Measurements from ENCODE around the gene LGALS9B. TPM values are rescaled to one million over a fixed set of nuclear protein-coding genes. Genes with fewer than 3 reads are reported as not detected.
"Not testable (repeated sequence)": the region's sequence is repeated elsewhere in the genome, so short reads cannot be mapped to it uniquely, and the experiment has no call there.

LGALS9B gene
- under 1 TPM; 0.20 to 0.94 TPM for total RNA-seq
- polyA plus RNA-seq (ENCODE audit: insufficient read length in 6 of 6), result under 1 TPM in 2 of 6 donors, not detected in 4; 0.10 to 0.11 TPM
- long read RNA-seq, donor 1, result 0 reads
- long read RNA-seq, donor 2, result 0 reads
- long read RNA-seq, donor 3, result 0 reads
- long read RNA-seq, donor 4, result 0 reads
- long read RNA-seq, donor 5, result 0 reads
- long read RNA-seq, donor 6, result 0 reads
- long read RNA-seq, donor 7, result 0 reads
- long read RNA-seq, donor 8, result 0 reads
- long read RNA-seq, donor 9, result 0 reads
- long read RNA-seq, donor 10, result 0 reads
- long read RNA-seq, donor 11, result 0 reads
- long read RNA-seq, donor 12, result 0 reads

GRCh38 chr17:20467447-20467846, at the start of gene LGALS9B:
Gene LGALS9B, minus strand, starts transcription at chr17:20467539. Its CDS starts 69 bp downstream, at chr17:20467470.
- H3K27ac ChIP-seq; H3K4me1 ChIP-seq; H3K27me3 ChIP-seq; H3K4me3 ChIP-seq; H3K9me3 ChIP-seq; intact Hi-C loops (cut with DNase I); DNase-seq; H3K36me3 ChIP-seq: not testable (repeated sequence)
- ATAC-seq, result peak; percentile 65

GRCh38 chr17:20516986-20517385, 49.6 kb upstream of the LGALS9B start:
- H3K27me3 ChIP-seq; ATAC-seq; H3K4me1 ChIP-seq; H3K9me3 ChIP-seq; DNase-seq; H3K36me3 ChIP-seq; H3K27ac ChIP-seq; intact Hi-C loops (cut with DNase I); H3K4me3 ChIP-seq: not testable (repeated sequence)

- H3K4me3 ChIP-seq; H3K36me3 ChIP-seq; H3K4me1 ChIP-seq; H3K9me3 ChIP-seq; H3K27me3 ChIP-seq; H3K27ac ChIP-seq; ATAC-seq; DNase-seq; intact Hi-C loops (cut with DNase I): not testable (repeated sequence)
These were observed 47.8 kb upstream of the LGALS9B start for GRCh38 chr17:20515099-20515498.

GRCh38 chr17:20513539-20513938, 46.2 kb upstream of the LGALS9B start:
- H3K4me1 ChIP-seq; H3K9me3 ChIP-seq; H3K27me3 ChIP-seq; intact Hi-C loops (cut with DNase I); H3K27ac ChIP-seq; ATAC-seq; DNase-seq; H3K4me3 ChIP-seq; H3K36me3 ChIP-seq: not testable (repeated sequence)

- H3K36me3 ChIP-seq; ATAC-seq; intact Hi-C loops (cut with DNase I); DNase-seq; H3K9me3 ChIP-seq; H3K27ac ChIP-seq; H3K4me3 ChIP-seq; H3K4me1 ChIP-seq; H3K27me3 ChIP-seq: not testable (repeated sequence)
These were observed 45.0 kb upstream of the LGALS9B start for GRCh38 chr17:20512378-20512777.

GRCh38 chr17:20511778-20512177, 44.4 kb upstream of the LGALS9B start:
- H3K27me3 ChIP-seq; H3K4me3 ChIP-seq; H3K4me1 ChIP-seq; ATAC-seq; intact Hi-C loops (cut with DNase I); H3K27ac ChIP-seq; H3K36me3 ChIP-seq; DNase-seq; H3K9me3 ChIP-seq: not testable (repeated sequence)

GRCh38 chr17:20505333-20505732, 38.0 kb upstream of the LGALS9B start:
- H3K4me1 ChIP-seq; ATAC-seq; H3K4me3 ChIP-seq; H3K27me3 ChIP-seq; intact Hi-C loops (cut with DNase I); H3K27ac ChIP-seq; DNase-seq; H3K9me3 ChIP-seq; H3K36me3 ChIP-seq: not testable (repeated sequence)

GRCh38 chr17:20504388-20505066, 37.2 kb upstream of the LGALS9B start:
- DNase-seq; H3K27me3 ChIP-seq; H3K4me1 ChIP-seq; H3K9me3 ChIP-seq; intact Hi-C loops (cut with DNase I); H3K27ac ChIP-seq; H3K4me3 ChIP-seq; H3K36me3 ChIP-seq: not testable (repeated sequence)
- ATAC-seq, result peak; percentile 84

GRCh38 chr17:20501896-20502295, 34.6 kb upstream of the LGALS9B start:
- H3K27me3 ChIP-seq; H3K36me3 ChIP-seq; H3K4me3 ChIP-seq; DNase-seq; H3K27ac ChIP-seq; H3K4me1 ChIP-seq; intact Hi-C loops (cut with DNase I); H3K9me3 ChIP-seq; ATAC-seq: not testable (repeated sequence)

GRCh38 chr17:20500346-20500745, 33.0 kb upstream of the LGALS9B start:
- DNase-seq; H3K27ac ChIP-seq; H3K27me3 ChIP-seq; ATAC-seq; H3K36me3 ChIP-seq; H3K4me3 ChIP-seq; H3K9me3 ChIP-seq; H3K4me1 ChIP-seq; intact Hi-C loops (cut with DNase I): not testable (repeated sequence)

GRCh38 chr17:20495420-20495819, 28.1 kb upstream of the LGALS9B start:
- DNase-seq; H3K27me3 ChIP-seq; H3K27ac ChIP-seq; H3K9me3 ChIP-seq; ATAC-seq; H3K4me1 ChIP-seq; H3K4me3 ChIP-seq; H3K36me3 ChIP-seq; intact Hi-C loops (cut with DNase I): not testable (repeated sequence)

- DNase-seq; H3K27ac ChIP-seq; H3K4me3 ChIP-seq; intact Hi-C loops (cut with DNase I); H3K27me3 ChIP-seq; H3K36me3 ChIP-seq; ATAC-seq; H3K9me3 ChIP-seq; H3K4me1 ChIP-seq: not testable (repeated sequence)
These were observed 27.4 kb upstream of the LGALS9B start for GRCh38 chr17:20494735-20495134.

- H3K36me3 ChIP-seq; H3K4me3 ChIP-seq; intact Hi-C loops (cut with DNase I); H3K27me3 ChIP-seq; H3K4me1 ChIP-seq; H3K27ac ChIP-seq; ATAC-seq; H3K9me3 ChIP-seq; DNase-seq: not testable (repeated sequence)
These were observed 26.8 kb upstream of the LGALS9B start for GRCh38 chr17:20494147-20494546.

All from left lung (tissue), 14 donors.